ENCODE data around the gene ZNF324. TPM values are rescaled to one million over a fixed set of nuclear protein-coding genes. Genes with fewer than 3 reads are reported as not detected.

The ZNF324 gene
- total and polyA plus RNA-seq, 10 donors: 1.5 to 19.8 (median 12.7) TPM

GRCh38 chr19:58513694-58514563, 47.0 kb downstream of the ZNF324 start:
- Histone ChIP-seq H3K27me3 (replicated peaks in 1 of 7) (no peaks in the 10 kb centered on the region), H3K27ac (peak overlapping the region in 7 of 8 donors; percentile 55 to 77 (median 64))
- TF ChIP-seq POLR2A (IDR thresholded peaks at IDR 0.05): no peak
- TF ChIP-seq CTCF (IDR thresholded peaks at IDR 0.05 in 8 of 11, conservative IDR thresholded peaks at IDR 0.05 in 3 of 11): peak; percentile 80 to 98 (median 97)
- TF ChIP-seq POLR2AphosphoS5 (IDR thresholded peaks at IDR 0.05): peak; percentile 85 to 90 (median 89)

GRCh38 chr19:58514564-58515022, 47.7 kb downstream of the ZNF324 start:
- 56 to 72% (median 66%) methylated on average over 3 of the region's 3 CpGs for WGBS, 5 donors
- Histone ChIP-seq H3K4me1 (peaks cover 22 to 63% (median 54%) of the 10 kb centered on the region in 6 donors), H3K27ac (peak overlapping the region in 4 of 8 donors; percentile 55 to 77 (median 70)), H3K4me3 (peak overlapping the region; percentile 21 to 74 (median 40)), H3K36me3 (peaks cover 3 to 34% (median 17%) of the 10 kb centered on the region in 6 donors), H3K9me3 (no peaks in the 10 kb centered on the region), H3K27me3 (replicated peaks in 1 of 7) (no peaks in the 10 kb centered on the region)
- intact Hi-C loops (cut with DNase I; ENCODE audit: low total_unique reads): no loop called here
- TF ChIP-seq CTCF (IDR thresholded peaks at IDR 0.05 in 8 of 11, conservative IDR thresholded peaks at IDR 0.05 in 3 of 11) (no peak), POLR2AphosphoS5 (IDR thresholded peaks at IDR 0.05) (no peak), POLR2A (IDR thresholded peaks at IDR 0.05) (no peak)
- DNase-seq: no peak

More at GRCh38 chr19:58513694-58514563, 47.0 kb downstream of the ZNF324 start:
- Histone ChIP-seq H3K36me3 (peaks cover 3 to 34% (median 17%) of the 10 kb centered on the region in 6 donors), H3K9me3 (peaks cover 0 to under 1% (median 0%) of the 10 kb centered on the region in 8 donors), H3K4me1 (peaks cover 22 to 59% (median 52%) of the 10 kb centered on the region in 6 donors), H3K4me3 (peak overlapping the region; percentile 21 to 74 (median 40))
- WGBS, 5 donors: 10 to 20% (median 12%) methylated on average over 53 to 66 of the region's 66 CpGs
- DNase-seq: peak; percentile 97
- intact Hi-C loops (cut with DNase I; ENCODE audit: low total_unique reads): no loop called here

- peaks cover 3 to 34% (median 17%) of the 10 kb centered on the region in 6 donors for H3K36me3 ChIP-seq
- 87 to 94% (median 93%) methylated on average over 2 of the region's 2 CpGs for WGBS, 5 donors
- H3K4me1 ChIP-seq: peaks cover 22 to 69% (median 57%) of the 10 kb centered on the region in 6 donors
- TF ChIP-seq POLR2A (IDR thresholded peaks at IDR 0.05) (no peak), POLR2AphosphoS5 (IDR thresholded peaks at IDR 0.05) (no peak), CTCF (IDR thresholded peaks at IDR 0.05 in 8 of 11, conservative IDR thresholded peaks at IDR 0.05 in 3 of 11) (no peak)
- H3K27ac ChIP-seq: no peak overlapping the region
- H3K9me3 ChIP-seq: no peaks in the 10 kb centered on the region
- no peak for DNase-seq
- no peaks in the 10 kb centered on the region for H3K27me3 ChIP-seq (replicated peaks in 1 of 7)
- intact Hi-C loops (cut with DNase I; ENCODE audit: low total_unique reads): no loop called here
- no peak overlapping the region for H3K4me3 ChIP-seq
These were observed 48.4 kb downstream of the ZNF324 start for GRCh38 chr19:58515259-58515658.
